RWPE2 (cell line): ENCODE results near the gene ZDHHC4.
A peak's percentile ranks its signal among the peaks of the same experiment; 100 is the strongest.
"Not testable (repeated sequence)": the region's sequence is repeated elsewhere in the genome, so short reads cannot be mapped to it uniquely, and the experiment has no call there.

Experiments
- ATAC-seq: fragments of 200-7000 bp; cut with Tn5 transposase; 3 replicates; pipeline ENCODE4 v1.9.1; 2021; ENCODE audit warnings: low read depth
- DNase-seq: peaks from one replicate; pipeline ENCODE4 v3.0.0-alpha.2; 2020; ENCODE audit warnings: low spot score
- H3K27ac ChIP-seq: fragments of 450-650 bp; 2 replicates; pipeline ENCODE4 v1.5.1; 2017; ENCODE audit warnings: mild to moderate bottlenecking; ENCODE audit not compliant: poor library complexity, severe bottlenecking
- H3K27me3 ChIP-seq: fragments of 250-450 bp; sonication (Bioruptor Pico); 2 replicates; pipeline ENCODE4 v1.5.1; 2021; ENCODE audit warnings: mild to moderate bottlenecking, moderate library complexity; ENCODE audit not compliant: insufficient read depth, poor library complexity, severe bottlenecking
- H3K36me3 ChIP-seq: fragments of 250-450 bp; sonication (Bioruptor Pico); 2 replicates; pipeline ENCODE4 v1.5.1; 2020; ENCODE audit warnings: low read depth, mild to moderate bottlenecking, moderate library complexity
- H3K4me1 ChIP-seq: fragments of 250-450 bp; sonication (Bioruptor Pico); 2 replicates; pipeline ENCODE4 v1.5.1; 2021; ENCODE audit warnings: mild to moderate bottlenecking, moderate library complexity; ENCODE audit not compliant: insufficient read depth, poor library complexity, severe bottlenecking
- H3K4me3 ChIP-seq: fragments of 250-450 bp; sonication (Bioruptor Pico); 2 replicates; pipeline ENCODE4 v1.5.1; 2021; ENCODE audit warnings: mild to moderate bottlenecking, moderate library complexity; ENCODE audit not compliant: severe bottlenecking
- H3K9me3 ChIP-seq: fragments of 250-450 bp; sonication (Bioruptor Pico); 2 replicates; pipeline ENCODE4 v1.5.1; 2021; ENCODE audit warnings: mild to moderate bottlenecking, moderate library complexity; ENCODE audit not compliant: severe bottlenecking
- TF ChIP-seq, protein P1 (sequence below): fragments of 450-650 bp; IDR thresholded peaks from one replicate; pipeline ENCODE4 v1.5.1; 2017; ENCODE audit warnings: mild to moderate bottlenecking, moderate library complexity; ENCODE audit not compliant: poor library complexity, severe bottlenecking

Gene ZDHHC4

DNA sequence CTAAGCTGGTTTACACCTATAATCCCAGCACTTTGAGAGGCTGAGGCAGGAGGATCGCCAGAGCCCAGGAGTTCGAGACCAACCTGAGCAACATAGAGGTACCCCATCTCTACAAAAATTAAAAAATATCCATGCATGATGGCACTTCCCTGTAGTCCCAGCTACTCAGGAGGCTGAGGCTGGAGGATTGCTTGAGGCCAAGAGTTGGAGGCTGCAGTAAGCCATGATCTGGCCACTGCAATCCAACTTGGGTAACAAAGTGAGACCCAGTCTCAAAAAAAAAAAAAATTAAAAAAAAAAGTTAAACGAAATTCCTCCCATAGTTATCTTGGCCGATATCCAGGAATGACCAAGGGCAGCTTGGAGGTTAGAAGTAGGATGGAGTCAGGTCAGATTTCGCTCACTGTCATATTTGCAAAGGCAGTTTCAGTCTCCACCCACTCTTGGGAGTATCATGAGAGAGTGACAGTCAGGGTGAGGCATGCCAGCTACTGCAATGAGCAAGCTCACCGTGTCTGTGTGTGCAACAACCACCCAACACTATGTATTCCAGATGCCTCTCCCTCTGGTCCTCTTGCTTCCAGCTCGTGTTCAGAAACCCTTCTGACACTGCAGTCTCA lies 6.0 kb upstream of the ZDHHC4 start:
- peak; percentile 42; the same call in 2 of the 3 replicates for ATAC-seq
- no peaks in the 10 kb centered on the region for H3K36me3 ChIP-seq
- TF ChIP-seq, protein P1, sequence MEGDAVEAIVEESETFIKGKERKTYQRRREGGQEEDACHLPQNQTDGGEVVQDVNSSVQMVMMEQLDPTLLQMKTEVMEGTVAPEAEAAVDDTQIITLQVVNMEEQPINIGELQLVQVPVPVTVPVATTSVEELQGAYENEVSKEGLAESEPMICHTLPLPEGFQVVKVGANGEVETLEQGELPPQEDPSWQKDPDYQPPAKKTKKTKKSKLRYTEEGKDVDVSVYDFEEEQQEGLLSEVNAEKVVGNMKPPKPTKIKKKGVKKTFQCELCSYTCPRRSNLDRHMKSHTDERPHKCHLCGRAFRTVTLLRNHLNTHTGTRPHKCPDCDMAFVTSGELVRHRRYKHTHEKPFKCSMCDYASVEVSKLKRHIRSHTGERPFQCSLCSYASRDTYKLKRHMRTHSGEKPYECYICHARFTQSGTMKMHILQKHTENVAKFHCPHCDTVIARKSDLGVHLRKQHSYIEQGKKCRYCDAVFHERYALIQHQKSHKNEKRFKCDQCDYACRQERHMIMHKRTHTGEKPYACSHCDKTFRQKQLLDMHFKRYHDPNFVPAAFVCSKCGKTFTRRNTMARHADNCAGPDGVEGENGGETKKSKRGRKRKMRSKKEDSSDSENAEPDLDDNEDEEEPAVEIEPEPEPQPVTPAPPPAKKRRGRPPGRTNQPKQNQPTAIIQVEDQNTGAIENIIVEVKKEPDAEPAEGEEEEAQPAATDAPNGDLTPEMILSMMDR, result no peak
- no peak overlapping the region for H3K27ac ChIP-seq
- no peaks in the 10 kb centered on the region for H3K9me3 ChIP-seq
- no peak for DNase-seq
- H3K27me3 ChIP-seq, result no peaks in the 10 kb centered on the region
- no peak overlapping the region for H3K4me3 ChIP-seq
- no peaks in the 10 kb centered on the region for H3K4me1 ChIP-seq

DNA sequence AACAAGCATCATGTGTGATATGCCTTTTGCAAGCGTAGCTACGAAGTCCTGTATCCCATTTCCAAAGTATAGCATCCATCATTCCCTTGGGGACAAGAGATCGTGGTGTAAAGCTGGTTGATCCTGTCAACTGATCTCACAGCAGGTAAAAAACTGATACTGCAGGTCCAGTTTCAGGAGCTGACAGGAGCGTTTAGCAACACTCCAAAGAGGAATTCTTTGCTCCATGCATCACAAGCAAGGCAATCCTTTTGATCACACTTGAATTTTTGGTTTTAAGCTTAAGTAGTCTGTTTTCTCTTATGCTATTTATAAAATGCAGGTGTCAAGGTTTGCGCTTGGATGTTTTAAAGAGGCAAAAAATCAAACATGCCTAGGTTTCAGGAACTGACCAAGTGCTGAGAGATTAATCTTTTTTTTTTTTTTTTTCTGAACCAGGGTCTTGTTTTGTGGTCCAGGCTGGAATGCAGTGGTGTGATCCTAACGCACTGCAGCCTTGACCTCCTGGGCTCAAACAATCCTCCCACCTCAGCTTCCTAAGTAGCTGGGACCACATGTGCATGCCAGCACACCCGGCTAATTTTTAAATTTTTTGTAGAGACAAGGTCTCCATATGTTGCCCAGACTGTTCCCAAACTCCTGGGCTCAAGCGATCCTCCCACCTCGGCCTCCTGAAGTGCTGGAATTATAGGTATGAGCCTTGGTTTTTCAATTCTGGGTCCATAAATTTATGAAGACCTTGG lies 1.8 kb upstream of the ZDHHC4 start:
- TF ChIP-seq, protein P1, result no peak
- H3K4me1 ChIP-seq, result no peaks in the 10 kb centered on the region
- H3K9me3 ChIP-seq, result no peaks in the 10 kb centered on the region
- H3K4me3 ChIP-seq, result no peak overlapping the region
- no peaks in the 10 kb centered on the region for H3K27me3 ChIP-seq
- ATAC-seq (no peak), DNase-seq (no peak)
- no peak overlapping the region for H3K27ac ChIP-seq
- peaks cover 17% of the 10 kb centered on the region for H3K36me3 ChIP-seq

DNA sequence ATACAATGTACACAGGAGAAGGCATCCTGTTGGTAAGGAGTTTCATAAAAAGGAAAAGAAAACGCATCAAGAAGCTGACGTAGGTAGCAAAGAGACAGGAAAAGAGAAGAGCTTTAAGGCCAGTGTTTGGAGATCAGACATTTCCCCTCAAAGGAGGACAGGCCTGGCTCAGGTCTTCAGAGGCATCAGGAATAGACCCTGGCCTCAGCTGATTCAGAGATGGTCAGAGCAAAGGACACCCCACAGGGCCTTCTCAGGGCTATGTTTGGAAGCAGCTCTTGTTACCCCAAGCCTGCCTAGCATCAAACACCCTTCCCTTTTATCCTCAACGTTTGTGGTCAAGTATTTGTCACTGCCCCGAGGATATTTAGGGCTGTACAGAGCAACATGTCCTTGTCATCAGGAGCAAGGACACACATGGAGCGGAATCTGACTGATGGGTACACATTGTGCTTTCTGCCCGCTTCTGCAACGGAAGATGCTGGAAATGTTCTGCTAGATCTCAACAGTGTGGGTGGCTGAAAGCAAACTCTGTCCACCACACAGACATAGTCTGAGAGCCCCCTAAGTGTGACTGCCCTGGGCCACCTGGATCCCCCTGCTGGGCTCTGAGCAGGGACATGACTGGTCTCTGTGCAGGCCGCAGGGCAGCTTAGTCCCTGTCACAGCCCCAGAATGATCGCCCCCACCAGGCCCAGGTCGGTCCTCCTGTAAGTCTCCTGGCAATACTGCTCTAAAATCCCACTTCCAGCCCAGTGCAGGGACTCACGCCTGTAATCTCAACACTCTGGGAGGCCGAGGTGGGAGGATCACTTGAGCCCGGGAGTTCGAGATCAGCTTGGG lies 1.0 kb upstream of the ZDHHC4 start:
- H3K9me3 ChIP-seq, result no peaks in the 10 kb centered on the region
- peak overlapping the region; percentile 71 for H3K4me3 ChIP-seq
- DNase-seq, result no peak
- H3K27ac ChIP-seq, result no peak overlapping the region
- TF ChIP-seq, protein P1, result no peak
- no peak for ATAC-seq
- no peaks in the 10 kb centered on the region for H3K27me3 ChIP-seq
- H3K36me3 ChIP-seq, result peaks cover 25% of the 10 kb centered on the region
- H3K4me1 ChIP-seq, result no peaks in the 10 kb centered on the region

- peak overlapping the region; percentile 71 for H3K4me3 ChIP-seq
- H3K27me3 ChIP-seq, ATAC-seq, H3K4me1 ChIP-seq, H3K9me3 ChIP-seq, DNase-seq: not testable (repeated sequence)
- H3K27ac ChIP-seq, result peak overlapping the region; percentile 54
- H3K36me3 ChIP-seq, result peaks cover 32% of the 10 kb centered on the region
Observed at GRCh38 chr7:6576867-6577368, 336 bp upstream of the ZDHHC4 start.
